Measurements from ENCODE around the gene SP100. TPM values are rescaled to one million over a fixed set of nuclear protein-coding genes. Genes with fewer than 3 reads are reported as not detected.

SP100 gene
- total RNA-seq, 1 donor from 2014 or later, result 169 TPM

DNA sequence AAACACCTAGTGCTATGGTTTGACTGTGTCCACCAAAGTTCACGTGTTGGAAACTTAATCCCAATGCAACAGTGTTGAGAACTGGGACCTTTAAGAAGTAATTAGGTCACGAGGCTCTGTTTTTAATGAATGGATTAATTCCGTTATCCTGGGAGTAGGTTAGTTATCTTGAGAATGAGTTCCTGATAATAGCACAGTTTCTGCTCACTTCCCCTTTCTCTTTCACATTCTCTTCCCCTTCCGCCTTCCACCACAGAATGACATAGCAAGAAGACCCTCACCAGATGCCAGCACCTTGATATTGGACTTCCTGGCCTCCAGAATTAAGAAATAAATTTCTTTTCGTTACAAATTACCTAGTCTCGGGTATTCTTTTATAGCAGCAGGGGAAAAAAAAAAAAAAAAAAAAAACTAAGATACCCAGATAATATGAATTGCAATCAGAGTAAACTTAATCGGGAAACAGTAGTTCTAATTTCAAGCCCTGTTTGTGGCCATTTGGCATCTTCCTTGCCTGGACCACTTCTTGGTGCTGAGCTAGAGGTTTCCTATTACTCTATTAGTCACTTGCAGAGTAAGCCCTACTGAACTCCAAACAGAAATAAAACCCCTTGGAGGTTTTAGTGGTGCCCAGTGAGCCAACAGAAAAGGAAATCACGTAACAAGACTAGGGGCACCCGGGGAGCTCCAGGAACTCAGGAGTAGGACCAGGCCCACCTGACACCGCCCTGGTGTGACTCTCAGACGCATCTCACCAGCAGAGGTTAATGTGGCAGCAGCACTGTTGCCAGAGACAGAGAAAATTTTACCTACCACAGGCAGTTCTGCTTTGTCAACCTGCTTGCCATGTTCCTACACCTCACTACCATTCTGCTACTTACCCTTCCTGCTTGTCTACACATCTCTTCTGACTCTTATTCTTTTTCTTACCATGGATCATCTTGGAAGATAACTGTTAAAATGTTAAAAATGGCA lies 149.1 kb downstream of the SP100 start:
- no peaks in the 10 kb centered on the region for H3K9me3 ChIP-seq (ENCODE audit: insufficient read depth, low read depth, low read length)
- H3K36me3 Mint-ChIP-seq (ENCODE audit: low read depth, unreplicated experiment), result no peaks in the 10 kb centered on the region
- FAIRE-seq (no peak), DNase-seq (ENCODE audit: low read depth) (peak; percentile 58)
- H3K79me2 ChIP-seq (ENCODE audit: insufficient read depth, low read length), result no peaks in the 10 kb centered on the region
- H3K4me3 ChIP-seq (ENCODE audit: insufficient read depth, low read depth, low read length), result no peak overlapping the region
- H3K27ac Mint-ChIP-seq (ENCODE audit: unreplicated experiment), result no peak overlapping the region
- H4K20me1 ChIP-seq (ENCODE audit: insufficient read depth, low read length), result no peaks in the 10 kb centered on the region
- TF ChIP-seq, protein P1, sequence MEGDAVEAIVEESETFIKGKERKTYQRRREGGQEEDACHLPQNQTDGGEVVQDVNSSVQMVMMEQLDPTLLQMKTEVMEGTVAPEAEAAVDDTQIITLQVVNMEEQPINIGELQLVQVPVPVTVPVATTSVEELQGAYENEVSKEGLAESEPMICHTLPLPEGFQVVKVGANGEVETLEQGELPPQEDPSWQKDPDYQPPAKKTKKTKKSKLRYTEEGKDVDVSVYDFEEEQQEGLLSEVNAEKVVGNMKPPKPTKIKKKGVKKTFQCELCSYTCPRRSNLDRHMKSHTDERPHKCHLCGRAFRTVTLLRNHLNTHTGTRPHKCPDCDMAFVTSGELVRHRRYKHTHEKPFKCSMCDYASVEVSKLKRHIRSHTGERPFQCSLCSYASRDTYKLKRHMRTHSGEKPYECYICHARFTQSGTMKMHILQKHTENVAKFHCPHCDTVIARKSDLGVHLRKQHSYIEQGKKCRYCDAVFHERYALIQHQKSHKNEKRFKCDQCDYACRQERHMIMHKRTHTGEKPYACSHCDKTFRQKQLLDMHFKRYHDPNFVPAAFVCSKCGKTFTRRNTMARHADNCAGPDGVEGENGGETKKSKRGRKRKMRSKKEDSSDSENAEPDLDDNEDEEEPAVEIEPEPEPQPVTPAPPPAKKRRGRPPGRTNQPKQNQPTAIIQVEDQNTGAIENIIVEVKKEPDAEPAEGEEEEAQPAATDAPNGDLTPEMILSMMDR (IDR thresholded peaks at IDR 0.05; ENCODE audit: insufficient read depth, low read depth, low read length), result no peak
- TF ChIP-seq EZH2 (IDR thresholded peaks at IDR 0.05; ENCODE audit: insufficient read depth, low read length), result no peak
- H3K27me3 ChIP-seq (ENCODE audit: insufficient read depth, low read length), result no peaks in the 10 kb centered on the region
- H3K36me3 ChIP-seq (ENCODE audit: insufficient read depth, low read length), result no peaks in the 10 kb centered on the region
- no peak overlapping the region for H3K4me3 Mint-ChIP-seq (ENCODE audit: unreplicated experiment)
- H3K9ac ChIP-seq (ENCODE audit: low read length), result no peak overlapping the region
- no peaks in the 10 kb centered on the region for H3K4me1 ChIP-seq (ENCODE audit: insufficient read depth, low read length)
- no peaks in the 10 kb centered on the region for H3K27me3 Mint-ChIP-seq (ENCODE audit: low read depth, unreplicated experiment)
- no peak overlapping the region for H3K27ac ChIP-seq (ENCODE audit: low read depth, low read length)
- no peaks in the 10 kb centered on the region for H3K4me1 Mint-ChIP-seq (ENCODE audit: low read depth, unreplicated experiment)
- no peak overlapping the region for H3K4me2 ChIP-seq (ENCODE audit: low read length)
- H2AFZ ChIP-seq (ENCODE audit: low read depth, low read length), result no peak overlapping the region
- H3K9me3 Mint-ChIP-seq (ENCODE audit: unreplicated experiment), result no peaks in the 10 kb centered on the region

DNA sequence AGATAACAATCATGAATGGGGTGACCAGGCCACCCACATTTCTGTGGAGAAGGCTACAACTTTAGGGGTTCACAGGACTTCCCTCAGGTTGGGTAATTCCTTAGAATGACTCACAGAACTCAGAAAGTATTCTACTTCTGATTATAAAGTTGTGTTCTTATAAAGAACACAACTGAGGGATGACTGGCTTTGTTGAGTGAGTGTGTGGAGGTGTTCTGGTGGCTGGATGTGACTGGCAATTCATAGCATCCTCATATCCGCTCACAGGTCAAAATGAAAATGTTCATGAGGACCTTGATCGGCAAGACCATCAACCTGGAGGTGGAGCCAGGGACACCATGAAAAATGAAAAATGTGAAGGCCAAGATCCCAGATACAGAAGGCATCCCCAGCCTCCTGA lies 153.3 kb downstream of the SP100 start:
- no peak overlapping the region for H3K4me3 ChIP-seq (ENCODE audit: insufficient read depth, low read depth, low read length)
- H3K27ac ChIP-seq (ENCODE audit: low read depth, low read length), result no peak overlapping the region
- H3K36me3 Mint-ChIP-seq (ENCODE audit: low read depth, unreplicated experiment), result peaks cover 3% of the 10 kb centered on the region
- no peaks in the 10 kb centered on the region for H3K79me2 ChIP-seq (ENCODE audit: insufficient read depth, low read length)
- no peaks in the 10 kb centered on the region for H4K20me1 ChIP-seq (ENCODE audit: insufficient read depth, low read length)
- H3K9me3 Mint-ChIP-seq (ENCODE audit: unreplicated experiment), result peaks cover 21% of the 10 kb centered on the region
- H3K4me2 ChIP-seq (ENCODE audit: low read length), result no peak overlapping the region
- no peak for TF ChIP-seq EZH2 (IDR thresholded peaks at IDR 0.05; ENCODE audit: insufficient read depth, low read length)
- TF ChIP-seq, protein P1 (IDR thresholded peaks at IDR 0.05; ENCODE audit: insufficient read depth, low read depth, low read length), result no peak
- H3K9me3 ChIP-seq (ENCODE audit: insufficient read depth, low read depth, low read length), result no peaks in the 10 kb centered on the region
- H3K4me1 Mint-ChIP-seq (ENCODE audit: low read depth, unreplicated experiment), result no peaks in the 10 kb centered on the region
- H2AFZ ChIP-seq (ENCODE audit: low read depth, low read length), result no peak overlapping the region
- H3K36me3 ChIP-seq (ENCODE audit: insufficient read depth, low read length), result no peaks in the 10 kb centered on the region
- FAIRE-seq, result no peak
- no peak for DNase-seq (ENCODE audit: low read depth)
- H3K27ac Mint-ChIP-seq (ENCODE audit: unreplicated experiment), result no peak overlapping the region
- H3K4me3 Mint-ChIP-seq (ENCODE audit: unreplicated experiment), result no peak overlapping the region
- no peak overlapping the region for H3K9ac ChIP-seq (ENCODE audit: low read length)
- H3K4me1 ChIP-seq (ENCODE audit: insufficient read depth, low read length), result no peaks in the 10 kb centered on the region
- H3K27me3 ChIP-seq (ENCODE audit: insufficient read depth, low read length), result peaks cover 2% of the 10 kb centered on the region
- peaks cover 13% of the 10 kb centered on the region for H3K27me3 Mint-ChIP-seq (ENCODE audit: low read depth, unreplicated experiment)

DNA sequence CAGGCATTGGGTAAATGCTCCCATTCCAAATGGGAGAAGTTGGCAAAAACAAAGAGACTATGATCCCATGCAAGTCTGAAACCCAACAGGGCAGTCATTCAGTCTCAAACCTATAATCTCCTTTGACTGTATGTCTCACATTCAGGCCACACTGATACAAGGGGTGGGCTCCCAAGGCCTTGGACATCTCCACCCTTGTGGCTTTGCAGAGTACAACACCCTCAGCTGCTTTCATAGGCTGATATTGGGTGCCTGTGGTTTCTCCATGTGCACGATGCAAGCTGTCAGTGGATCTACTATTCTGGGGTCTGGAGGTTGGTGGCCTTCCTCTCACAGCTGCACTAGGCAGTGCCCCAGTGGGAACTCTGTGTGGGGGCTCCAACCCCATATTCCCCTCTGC lies 155.0 kb downstream of the SP100 start:
- H3K9me3 ChIP-seq (ENCODE audit: insufficient read depth, low read depth, low read length), result no peaks in the 10 kb centered on the region
- H3K36me3 ChIP-seq (ENCODE audit: insufficient read depth, low read length), result no peaks in the 10 kb centered on the region
- H3K9me3 Mint-ChIP-seq (ENCODE audit: unreplicated experiment), result peaks cover 24% of the 10 kb centered on the region
- TF ChIP-seq, protein P1 (IDR thresholded peaks at IDR 0.05; ENCODE audit: insufficient read depth, low read depth, low read length), result no peak
- no peak for TF ChIP-seq EZH2 (IDR thresholded peaks at IDR 0.05; ENCODE audit: insufficient read depth, low read length)
- H3K27me3 Mint-ChIP-seq (ENCODE audit: low read depth, unreplicated experiment), result peaks cover 21% of the 10 kb centered on the region
- FAIRE-seq, result no peak
- no peaks in the 10 kb centered on the region for H3K79me2 ChIP-seq (ENCODE audit: insufficient read depth, low read length)
- H4K20me1 ChIP-seq (ENCODE audit: insufficient read depth, low read length), result no peaks in the 10 kb centered on the region
- H3K27ac Mint-ChIP-seq (ENCODE audit: unreplicated experiment), result no peak overlapping the region
- no peak for DNase-seq (ENCODE audit: low read depth)
- H3K4me3 ChIP-seq (ENCODE audit: insufficient read depth, low read depth, low read length), result no peak overlapping the region
- H3K4me1 Mint-ChIP-seq (ENCODE audit: low read depth, unreplicated experiment), result no peaks in the 10 kb centered on the region
- H3K4me2 ChIP-seq (ENCODE audit: low read length), result no peak overlapping the region
- H3K4me1 ChIP-seq (ENCODE audit: insufficient read depth, low read length), result no peaks in the 10 kb centered on the region
- H3K4me3 Mint-ChIP-seq (ENCODE audit: unreplicated experiment), result no peak overlapping the region
- H3K9ac ChIP-seq (ENCODE audit: low read length), result no peak overlapping the region
- H3K27ac ChIP-seq (ENCODE audit: low read depth, low read length), result no peak overlapping the region
- H2AFZ ChIP-seq (ENCODE audit: low read depth, low read length), result no peak overlapping the region
- H3K27me3 ChIP-seq (ENCODE audit: insufficient read depth, low read length), result peaks cover 2% of the 10 kb centered on the region
- H3K36me3 Mint-ChIP-seq (ENCODE audit: low read depth, unreplicated experiment), result peaks cover 3% of the 10 kb centered on the region

Data from astrocyte (in vitro differentiated cells and primary cell).